Mesothelial cell of epicardium (in vitro differentiated cells): ENCODE results near the gene GATA5. TPM values are rescaled to one million over a fixed set of nuclear protein-coding genes. Genes with fewer than 3 reads are reported as not detected.

Experiments
- DNase-seq, 2 experiments: peaks; one replicate each; pipeline ENCODE4 v3.0.0; 2021; ENCODE audit warnings: low spot score in 2 of 2; ENCODE audit not compliant: unreplicated experiment in 2 of 2
- H3K27ac Mint-ChIP-seq: 2 replicates; pipeline ENCODE4 v1.8.0; 2021; ENCODE audit warnings: mixed read lengths
- H3K27me3 Mint-ChIP-seq: 2 replicates; pipeline ENCODE4 v1.8.0; 2021; ENCODE audit warnings: low read depth, mixed read lengths
- H3K36me3 Mint-ChIP-seq: 2 replicates; pipeline ENCODE4 v1.8.0; 2021; ENCODE audit warnings: mixed read lengths
- H3K4me1 Mint-ChIP-seq: 2 replicates; pipeline ENCODE4 v1.8.0; 2021; ENCODE audit warnings: mixed read lengths
- H3K4me3 Mint-ChIP-seq: 2 replicates; pipeline ENCODE4 v1.8.0; 2021; ENCODE audit warnings: mild to moderate bottlenecking, moderate library complexity, mixed read lengths
- H3K9me3 Mint-ChIP-seq: 2 replicates; pipeline ENCODE4 v1.8.0; 2021; ENCODE audit warnings: mixed read lengths
- CTCF ChIP-seq: fragments of 200-600 bp; sonication (generic); IDR thresholded peaks from one replicate; pipeline ENCODE4 v1.5.0; 2021; ENCODE audit warnings: antibody characterized with exemption; ENCODE audit not compliant: unreplicated experiment
- total RNA-seq: library from RNA; stranded (reverse); gene quantifications from 3 replicates; pipeline ENCODE4 v1.2.1, GENCODE V29; 2021

The GATA5 gene
- total RNA-seq, 1 donor from 2014 or later, result 27.5 TPM

DNA sequence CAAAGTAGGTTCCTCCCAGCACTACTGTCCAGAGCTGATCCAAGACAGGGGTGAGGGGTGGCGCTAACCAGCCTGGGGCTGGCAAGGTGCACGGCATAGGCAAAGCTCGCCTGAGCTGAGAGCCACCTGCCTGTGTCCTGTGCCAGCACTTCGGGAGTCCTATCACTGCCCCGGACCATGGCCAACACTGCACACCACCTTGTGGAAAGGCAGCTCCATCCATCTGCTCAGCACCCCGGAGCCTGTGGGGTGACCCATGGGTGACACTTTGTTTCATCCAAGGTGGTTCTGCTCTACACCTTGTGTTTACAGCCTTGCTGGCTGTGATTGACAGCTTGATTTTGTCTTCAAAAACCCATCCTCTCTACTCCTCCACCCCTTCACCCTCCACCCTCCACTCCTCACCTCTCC lies 32.9 kb upstream of the GATA5 start:
- peaks cover 3% of the 10 kb centered on the region for H3K4me1 Mint-ChIP-seq
- DNase-seq, result no peak
- no peaks in the 10 kb centered on the region for H3K27me3 Mint-ChIP-seq
- H3K9me3 Mint-ChIP-seq, result no peaks in the 10 kb centered on the region
- H3K27ac Mint-ChIP-seq, result no peak overlapping the region
- H3K4me3 Mint-ChIP-seq, result no peak overlapping the region
- no peaks in the 10 kb centered on the region for H3K36me3 Mint-ChIP-seq
- no peak for TF ChIP-seq CTCF

GRCh38 chr20:62507991-62508640 lies 32.3 kb upstream of the GATA5 start:
- Mint-ChIP-seq H3K4me3 (no peak overlapping the region), H3K9me3 (no peaks in the 10 kb centered on the region), H3K27me3 (no peaks in the 10 kb centered on the region), H3K36me3 (no peaks in the 10 kb centered on the region), H3K4me1 (peaks cover 5% of the 10 kb centered on the region), H3K27ac (no peak overlapping the region)
- no peak for DNase-seq
- no peak for TF ChIP-seq CTCF

- H3K27me3 Mint-ChIP-seq, result no peaks in the 10 kb centered on the region
- no peak for TF ChIP-seq CTCF
- H3K4me3 Mint-ChIP-seq, result no peak overlapping the region
- peaks cover 2% of the 10 kb centered on the region for H3K4me1 Mint-ChIP-seq
- no peak for DNase-seq
- no peak overlapping the region for H3K27ac Mint-ChIP-seq
- H3K36me3 Mint-ChIP-seq, result no peaks in the 10 kb centered on the region
- no peaks in the 10 kb centered on the region for H3K9me3 Mint-ChIP-seq
Observed at GRCh38 chr20:62507323-62507722, 31.5 kb upstream of the GATA5 start.

DNA sequence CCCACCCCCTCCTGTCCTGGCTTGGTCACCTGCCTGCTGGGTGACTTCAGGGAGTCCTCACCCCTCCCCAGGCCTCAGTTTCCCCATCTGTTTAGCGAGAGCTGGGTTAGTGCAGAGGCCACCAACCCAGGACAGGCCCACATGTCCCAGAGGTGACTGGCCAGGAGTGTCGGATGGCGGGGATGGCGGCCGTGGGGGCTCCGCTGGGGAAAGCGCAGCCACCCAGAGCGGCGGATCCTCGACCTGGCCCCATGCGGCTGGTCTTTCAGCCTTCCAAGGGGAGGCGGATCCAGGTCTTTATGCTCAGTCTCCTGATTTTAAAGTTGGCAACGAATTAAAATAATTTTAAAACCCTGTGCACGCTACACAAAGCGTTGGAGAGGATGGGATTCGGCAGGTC lies 31.0 kb upstream of the GATA5 start:
- Mint-ChIP-seq H3K4me1 (peaks cover 2% of the 10 kb centered on the region), H3K27me3 (no peaks in the 10 kb centered on the region), H3K4me3 (no peak overlapping the region), H3K27ac (no peak overlapping the region), H3K36me3 (no peaks in the 10 kb centered on the region), H3K9me3 (no peaks in the 10 kb centered on the region)
- TF ChIP-seq CTCF, result no peak
- DNase-seq, result no peak

DNA sequence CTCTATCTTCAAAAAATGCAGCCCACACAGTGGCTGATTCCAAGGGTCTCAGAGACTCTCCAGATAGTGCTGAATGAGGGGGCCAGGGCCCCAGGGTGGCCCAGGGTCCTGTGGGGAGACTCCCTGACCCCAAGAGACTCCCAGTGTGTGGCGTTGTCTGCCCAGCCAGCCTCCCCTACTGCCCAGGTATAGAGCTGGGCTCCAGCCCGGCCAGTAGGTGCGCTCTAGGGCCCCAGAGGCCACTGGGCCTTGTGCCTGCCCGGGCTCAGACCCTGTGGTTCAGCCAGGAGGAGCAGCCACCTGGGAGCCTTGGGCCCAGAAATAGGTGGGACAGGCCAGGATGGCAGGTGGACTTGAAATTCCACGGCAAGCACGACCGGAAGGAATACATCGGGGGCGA lies 30.3 kb upstream of the GATA5 start:
- Mint-ChIP-seq H3K27ac (no peak overlapping the region), H3K9me3 (no peaks in the 10 kb centered on the region), H3K27me3 (no peaks in the 10 kb centered on the region), H3K4me3 (no peak overlapping the region), H3K4me1 (peaks cover 2% of the 10 kb centered on the region), H3K36me3 (no peaks in the 10 kb centered on the region)
- no peak for DNase-seq
- TF ChIP-seq CTCF, result no peak
